Measurements from ENCODE around the gene IDH2.
A peak's percentile ranks its signal among the peaks of the same experiment; 100 is the strongest.
"Not testable (repeated sequence)": the region's sequence is repeated elsewhere in the genome, so short reads cannot be mapped to it uniquely, and the experiment has no call there.

Gene IDH2

GRCh38 chr15:90113166-90113565 is 10.9 kb upstream of the IDH2 start:
- DNase-seq, result no peak

GRCh38 chr15:90109163-90109751 is 7.0 kb upstream of the IDH2 start:
- DNase-seq, result not testable (repeated sequence)

- not testable (repeated sequence) for DNase-seq
Observed at GRCh38 chr15:90108038-90108437, 5.8 kb upstream of the IDH2 start.

- DNase-seq, result no peak
Observed at GRCh38 chr15:90106522-90107117, 4.4 kb upstream of the IDH2 start.

GRCh38 chr15:90105521-90105920 is 3.3 kb upstream of the IDH2 start:
- no peak for DNase-seq

GRCh38 chr15:90104551-90104950 is 2.3 kb upstream of the IDH2 start:
- no peak for DNase-seq

- no peak for DNase-seq
Observed at GRCh38 chr15:90103701-90104329, 1.5 kb upstream of the IDH2 start.

- no peak for DNase-seq
Observed at GRCh38 chr15:90101130-90101968, 919 bp downstream of the IDH2 start.

GRCh38 chr15:90099868-90100831 is 2.1 kb downstream of the IDH2 start:
- no peak for DNase-seq

GRCh38 chr15:90099072-90099867 is 3.0 kb downstream of the IDH2 start:
- DNase-seq, result peak; percentile 37

GRCh38 chr15:90097475-90097874 is 4.8 kb downstream of the IDH2 start:
- peak; percentile 59 for DNase-seq

- DNase-seq, result peak; percentile 27
Observed at GRCh38 chr15:90095521-90095959, 6.7 kb downstream of the IDH2 start.

GRCh38 chr15:90091156-90091931 is 10.9 kb downstream of the IDH2 start:
- no peak for DNase-seq

GRCh38 chr15:90090226-90090848 is 11.9 kb downstream of the IDH2 start:
- no peak for DNase-seq

- no peak for DNase-seq
Observed at GRCh38 chr15:90087454-90088154, 14.7 kb downstream of the IDH2 start.

GRCh38 chr15:90086868-90087268 is 15.4 kb downstream of the IDH2 start:
- DNase-seq, result peak; percentile 39

GRCh38 chr15:90085565-90085964 is 16.7 kb downstream of the IDH2 start:
- no peak for DNase-seq

- no peak for DNase-seq
Observed at GRCh38 chr15:90084876-90085423, 17.3 kb downstream of the IDH2 start.

- no peak for DNase-seq
Observed at GRCh38 chr15:90083954-90084607, 18.2 kb downstream of the IDH2 start.
